PC-9 (cell line): Measurements from ENCODE around the gene FSIP1. TPM values are rescaled to one million over a fixed set of nuclear protein-coding genes. Genes with fewer than 3 reads are reported as not detected.

ENCODE experiments used
- BruUV-seq: library from RNA; stranded (reverse); fragments of 400-500 nt; replicated peaks from 2 replicates; lab custom pipeline; 2021; lab: Mats Ljungman, UMichigan
- CTCF ChIA-PET: fragments of 300-600 bp; sonication (Branson Sonifier 250); formaldehyde crosslinking; loops from one replicate; lab custom pipeline; 2022; ENCODE audit warnings: antibody characterized with exemption; lab: Charles Lee
- POLR2A ChIA-PET: fragments of 300-600 bp; sonication (Branson Sonifier 250); formaldehyde crosslinking; loops from one replicate; lab custom pipeline; 2022; ENCODE audit warnings: antibody characterized with exemption; ENCODE audit not compliant: unreplicated experiment; lab: Charles Lee
- DNase-seq, 2 experiments: peaks; one replicate each; pipeline versions ENCODE4 v3.0.0 to v3.0.0-alpha.2; 2015 to 2022; ENCODE audit warnings: mixed read lengths in 1 of 2
- H2AFZ ChIP-seq: fragments of 200-600 bp; sonication (generic); 2 replicates; pipeline ENCODE4 v1.8.1; 2017; ENCODE audit warnings: antibody characterized with exemption
- H3F3A ChIP-seq: fragments of 200-600 bp; sonication (generic); 2 replicates; pipeline ENCODE4 v1.8.1; 2017; ENCODE audit warnings: antibody characterized with exemption, mild to moderate bottlenecking, low read depth; ENCODE audit not compliant: insufficient read depth
- H3K27ac ChIP-seq: fragments of 200-600 bp; sonication (generic); 2 replicates; pipeline ENCODE4 v1.6.1; 2016; ENCODE audit warnings: mixed run types
- H3K27me3 ChIP-seq: fragments of 200-600 bp; sonication (generic); 2 replicates; pipeline ENCODE4 v1.6.1; 2016; ENCODE audit warnings: low read depth, mixed run types; ENCODE audit not compliant: insufficient read depth
- H3K36me3 ChIP-seq: fragments of 200-600 bp; sonication (generic); 2 replicates; pipeline ENCODE4 v1.6.1; 2016; ENCODE audit warnings: low read depth, mixed run types
- H3K4me1 ChIP-seq: fragments of 200-600 bp; sonication (generic); replicated peaks from 2 replicates; pipeline ENCODE4 v1.6.1; 2016; ENCODE audit warnings: mixed run types; ENCODE audit not compliant: insufficient read depth
- H3K4me2 ChIP-seq: fragments of 200-600 bp; sonication (generic); 2 replicates; pipeline ENCODE4 v1.6.1; 2017; ENCODE audit warnings: mixed run types
- H3K4me3 ChIP-seq: fragments of 200-600 bp; sonication (generic); 2 replicates; pipeline ENCODE4 v1.6.1; 2016; ENCODE audit warnings: mixed run types
- H3K79me2 ChIP-seq: fragments of 200-600 bp; sonication (generic); 2 replicates; pipeline ENCODE4 v1.6.1; 2017; ENCODE audit warnings: low read depth, mixed run types
- H3K9me2 ChIP-seq: fragments of 200-600 bp; sonication (generic); 2 replicates; pipeline ENCODE4 v1.8.1; 2017; ENCODE audit warnings: mild to moderate bottlenecking; ENCODE audit not compliant: insufficient read depth
- H3K9me3 ChIP-seq: fragments of 200-600 bp; sonication (generic); 2 replicates; pipeline ENCODE4 v1.8.1; 2016; ENCODE audit warnings: low read depth; ENCODE audit not compliant: insufficient read depth
- H4K20me1 ChIP-seq: fragments of 200-600 bp; sonication (generic); 2 replicates; pipeline ENCODE4 v1.8.1; 2017; ENCODE audit not compliant: insufficient read depth
- EZH2 ChIP-seq: fragments of 200-600 bp; sonication (generic); IDR thresholded peaks from 2 replicates; pipeline ENCODE4 v1.8.0; 2017; ENCODE audit warnings: antibody characterized with exemption, low read depth
- intact Hi-C: fragments of 100-400 bp; cut with micrococcal nuclease; formaldehyde crosslinking; loops from one replicate; pipeline ENCODE4 v1.10.0; 2022; ENCODE audit not compliant: unreplicated experiment
- total RNA-seq: library from RNA; stranded (reverse); gene quantifications from 2 replicates; pipeline ENCODE4 v1.2.3, GENCODE V29; 2021
- TF ChIP-seq, protein P1 (sequence below): fragments of 200-600 bp; sonication (generic); conservative IDR thresholded peaks from 2 replicates; pipeline ENCODE4 v1.6.1; 2017; ENCODE audit warnings: mixed run types, antibody characterized with exemption, mild to moderate bottlenecking, moderate library complexity

The FSIP1 gene
- total RNA-seq, 1 experiment from 2014 or later = 1.2 TPM

GRCh38 chr15:39553947-39554693 lies 228.5 kb downstream of the FSIP1 start:
- Histone ChIP-seq H3K27me3 (no peaks in the 10 kb centered on the region), H4K20me1 (no peaks in the 10 kb centered on the region), H3K36me3 (no peaks in the 10 kb centered on the region), H3K79me2 (no peaks in the 10 kb centered on the region), H3K4me1 (no peaks in the 10 kb centered on the region), H3K27ac (no peak overlapping the region), H3K9me2 (no peaks in the 10 kb centered on the region), H3K4me2 (no peak overlapping the region), H2AFZ (no peak overlapping the region), H3K9me3 (no peaks in the 10 kb centered on the region), H3F3A (no peaks in the 10 kb centered on the region), H3K4me3 (no peak overlapping the region)
- intact Hi-C loops = no loop called here
- no TSS peak for BruUV-seq
- TF ChIP-seq, protein P1, sequence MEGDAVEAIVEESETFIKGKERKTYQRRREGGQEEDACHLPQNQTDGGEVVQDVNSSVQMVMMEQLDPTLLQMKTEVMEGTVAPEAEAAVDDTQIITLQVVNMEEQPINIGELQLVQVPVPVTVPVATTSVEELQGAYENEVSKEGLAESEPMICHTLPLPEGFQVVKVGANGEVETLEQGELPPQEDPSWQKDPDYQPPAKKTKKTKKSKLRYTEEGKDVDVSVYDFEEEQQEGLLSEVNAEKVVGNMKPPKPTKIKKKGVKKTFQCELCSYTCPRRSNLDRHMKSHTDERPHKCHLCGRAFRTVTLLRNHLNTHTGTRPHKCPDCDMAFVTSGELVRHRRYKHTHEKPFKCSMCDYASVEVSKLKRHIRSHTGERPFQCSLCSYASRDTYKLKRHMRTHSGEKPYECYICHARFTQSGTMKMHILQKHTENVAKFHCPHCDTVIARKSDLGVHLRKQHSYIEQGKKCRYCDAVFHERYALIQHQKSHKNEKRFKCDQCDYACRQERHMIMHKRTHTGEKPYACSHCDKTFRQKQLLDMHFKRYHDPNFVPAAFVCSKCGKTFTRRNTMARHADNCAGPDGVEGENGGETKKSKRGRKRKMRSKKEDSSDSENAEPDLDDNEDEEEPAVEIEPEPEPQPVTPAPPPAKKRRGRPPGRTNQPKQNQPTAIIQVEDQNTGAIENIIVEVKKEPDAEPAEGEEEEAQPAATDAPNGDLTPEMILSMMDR = no peak
- no peak for TF ChIP-seq EZH2
- ChIA-PET CTCF (no interaction called here), POLR2A (no interaction called here)
- DNase-seq = no peak

DNA sequence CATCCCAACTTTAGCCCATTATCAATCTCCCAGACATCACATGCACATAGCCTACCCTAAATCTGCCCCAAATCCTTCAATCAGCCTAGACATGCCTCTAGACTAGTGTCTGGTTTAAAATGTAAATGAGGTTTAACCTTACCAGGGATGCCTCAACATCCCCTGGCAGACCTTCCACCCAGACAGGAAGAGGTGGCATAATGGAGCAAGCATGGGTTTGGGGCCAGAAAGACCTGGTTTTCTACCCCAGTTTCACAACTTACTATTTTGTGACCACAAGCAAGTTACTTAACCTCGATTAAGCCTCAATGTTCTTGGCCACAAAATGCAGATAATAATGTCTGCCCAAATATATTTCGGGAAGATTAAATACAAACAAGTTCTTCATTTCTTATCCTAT lies 230.1 kb downstream of the FSIP1 start:
- ChIA-PET POLR2A (no interaction called here), CTCF (no interaction called here)
- H4K20me1 ChIP-seq = no peaks in the 10 kb centered on the region
- no peaks in the 10 kb centered on the region for H3K4me1 ChIP-seq
- no peaks in the 10 kb centered on the region for H3K79me2 ChIP-seq
- no peaks in the 10 kb centered on the region for H3F3A ChIP-seq
- no peak overlapping the region for H3K27ac ChIP-seq
- no peaks in the 10 kb centered on the region for H3K9me2 ChIP-seq
- no peak for DNase-seq
- H3K9me3 ChIP-seq = no peaks in the 10 kb centered on the region
- no peak for TF ChIP-seq EZH2
- TF ChIP-seq, protein P1 = no peak
- no peak overlapping the region for H3K4me2 ChIP-seq
- no TSS peak for BruUV-seq
- H3K27me3 ChIP-seq = no peaks in the 10 kb centered on the region
- intact Hi-C loops = no loop called here
- H3K36me3 ChIP-seq = no peaks in the 10 kb centered on the region
- no peak overlapping the region for H2AFZ ChIP-seq
- no peak overlapping the region for H3K4me3 ChIP-seq

DNA sequence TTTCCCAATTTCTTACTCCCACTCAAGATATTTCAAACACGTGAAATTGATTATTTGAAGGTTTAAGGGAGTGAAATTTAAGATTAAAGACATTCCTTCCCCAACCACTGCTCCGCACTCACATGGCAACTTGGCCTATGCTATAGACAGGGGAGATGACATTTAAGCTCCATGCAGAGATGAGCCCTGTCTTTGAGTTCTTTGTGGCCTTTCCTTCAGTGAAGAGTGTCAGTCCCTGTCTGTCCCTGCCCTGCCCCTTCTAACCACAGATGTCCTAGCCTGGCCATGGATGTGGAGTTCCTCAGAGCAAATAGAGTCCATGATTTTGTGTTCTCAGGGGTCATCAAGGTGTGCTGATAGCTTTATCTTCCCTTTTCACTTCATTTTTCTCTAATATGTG lies 231.2 kb downstream of the FSIP1 start:
- Histone ChIP-seq H3K27ac (no peak overlapping the region), H3K9me3 (no peaks in the 10 kb centered on the region), H4K20me1 (no peaks in the 10 kb centered on the region), H3K4me3 (no peak overlapping the region), H3F3A (no peaks in the 10 kb centered on the region), H3K4me2 (no peak overlapping the region), H3K79me2 (no peaks in the 10 kb centered on the region), H3K36me3 (no peaks in the 10 kb centered on the region), H3K27me3 (no peaks in the 10 kb centered on the region), H2AFZ (no peak overlapping the region), H3K9me2 (no peaks in the 10 kb centered on the region), H3K4me1 (no peaks in the 10 kb centered on the region)
- TF ChIP-seq, protein P1 = no peak
- no peak for TF ChIP-seq EZH2
- intact Hi-C loops = no loop called here
- BruUV-seq = no TSS peak
- ChIA-PET CTCF (no interaction called here), POLR2A (no interaction called here)
- no peak for DNase-seq

Other genes starting within 250 kb of the FSIP1 start
- gene THBS1, start 201.8 kb downstream of the FSIP1 start, total RNA-seq = 406 and 512 TPM in 2 replicates
- gene GPR176, start 137.4 kb upstream of the FSIP1 start, total RNA-seq = 4.2 and 4.7 TPM in 2 replicates
- gene EIF2AK4, start 151.3 kb upstream of the FSIP1 start, total RNA-seq = 35.7 and 45.8 TPM in 2 replicates